Spleen (tissue), 11 donors: Measurements from ENCODE around the gene TMEM109. TPM values are rescaled to one million over a fixed set of nuclear protein-coding genes. Genes with fewer than 3 reads are reported as not detected.

Experiments used
- DNase-seq: peaks from one replicate; pipeline ENCODE4 v3.0.0-alpha.2; 2020
- H3K27ac ChIP-seq, 8 donors: fragments of 200-600 bp; sonication (generic) in 7 of 8; 1 replicate in 4 of 8; 2 replicates in 4 of 8; pipeline versions ENCODE4 v1.5.0 to v1.8.0; 2016 to 2021; ENCODE audit warnings: inconsistent platforms in 4 of 8, mild to moderate bottlenecking in 4 of 8, moderate library complexity in 1 of 8
- H3K27me3 ChIP-seq, 7 donors: fragments of 200-600 bp; sonication (generic) in 6 of 7; replicated peaks in 1 of 7; 1 replicate in 4 of 7; 2 replicates in 3 of 7; pipeline versions ENCODE4 v1.5.0 to v1.8.0; 2016 to 2021; ENCODE audit warnings: inconsistent platforms in 3 of 7, mild to moderate bottlenecking in 1 of 7
- H3K36me3 ChIP-seq, 6 donors: fragments of 200-600 bp; sonication (generic) in 5 of 6; 1 replicate in 4 of 6; 2 replicates in 2 of 6; pipeline versions ENCODE4 v1.5.0 to v1.8.0; 2016 to 2021; ENCODE audit warnings: inconsistent platforms in 2 of 6
- H3K4me1 ChIP-seq, 6 donors: fragments of 200-600 bp; sonication (generic) in 5 of 6; 1 replicate in 3 of 6; 2 replicates in 3 of 6; pipeline versions ENCODE4 v1.5.0 to v1.8.0; 2016 to 2021; ENCODE audit warnings: inconsistent platforms in 3 of 6
- H3K4me3 ChIP-seq, 8 donors: fragments of 200-600 bp; sonication (generic) in 7 of 8; 1 replicate in 4 of 8; 2 replicates in 4 of 8; pipeline versions ENCODE4 v1.5.0 to v1.8.0; 2016 to 2021; ENCODE audit warnings: inconsistent platforms in 4 of 8, mild to moderate bottlenecking in 4 of 8, moderate library complexity in 2 of 8
- H3K9me3 ChIP-seq, 8 donors: fragments of 200-600 bp; sonication (generic) in 7 of 8; 1 replicate in 4 of 8; 2 replicates in 4 of 8; pipeline versions ENCODE4 v1.5.0 to v1.8.0; 2016 to 2021; ENCODE audit warnings: inconsistent platforms in 4 of 8
- CTCF ChIP-seq, 11 experiments: fragments of 200-600 bp in 7 of 11; fragments of 450-650 bp in 4 of 11; sonication (generic) in 4 of 11; IDR thresholded peaks in 8 of 11; conservative IDR thresholded peaks in 3 of 11; 1 replicate in 7 of 11; 2 replicates in 4 of 11; pipeline versions ENCODE4 v1.4.0 to v1.8.0; 2016 to 2021; ENCODE audit warnings: antibody characterized with exemption in 11 of 11, inconsistent platforms in 4 of 11, mild to moderate bottlenecking in 1 of 11
- POLR2A ChIP-seq, 3 donors: fragments of 450-650 bp; IDR thresholded peaks; one replicate each; pipeline ENCODE4 v1.5.1; 2017; ENCODE audit warnings: antibody characterized with exemption in 3 of 3, mild to moderate bottlenecking in 1 of 3
- POLR2AphosphoS5 ChIP-seq, 3 donors: sonication (generic); formaldehyde crosslinking; IDR thresholded peaks; one replicate each; pipeline ENCODE4 v1.5.1; 2017; ENCODE audit warnings: antibody characterized with exemption in 3 of 3
- WGBS, 5 donors: extraction: QIAGEN DNeasy Blood & Tissue Kit in 3 of 5; methylation state at CpG; one replicate each; pipeline versions ENCODE4 v1.1.5 to v1.1.7; 2013 to 2018; 5-methylcytosine and 5-hydroxymethylcytosine counted together
- intact Hi-C: fragments of 100-400 bp; cut with DNase I; formaldehyde crosslinking; loops from one replicate; pipeline ENCODE4 v1.15.0; 2023; ENCODE audit warnings: low total_unique reads
- polyA plus RNA-seq, 3 donors: library from polyadenylated mRNA; stranded (reverse); fragments of 200-250 nt; gene quantifications; one replicate each; pipeline ENCODE4 v1.2.1, GENCODE V29; 2013
- total RNA-seq, 7 donors: library from RNA; depleted of rRNA in 3 of 7; stranded (reverse); fragments of >200 nt in 3 of 7; fragmentation: NEBNext Ultra II Directional in 4 of 7; extraction: Animal tissue kit (Norgen Biotek cat#: 25700) in 4 of 7; gene quantifications; one replicate each; pipeline versions ENCODE4 v1.1.0 to v1.2.1, GENCODE V29; 2016 to 2021
- donor health status: healthy with polysubstance abuse.
- donor health status: DM: no; HTN: no; CAD: no; lungs with moderate emphysema.
- donor health status: DM: no; HTN: no; CAD: no.
- donor health status: Bipolar disorder and iron deficiency.
- donor health status: healthy.
- donor health status: DM: no; HTN: no; CAD: no.
- donor health status: DM: yes; HTN: yes; CAD: no.

TMEM109 gene
- total and polyA plus RNA-seq, 10 donors, result 53.6 to 125 (median 102) TPM

DNA sequence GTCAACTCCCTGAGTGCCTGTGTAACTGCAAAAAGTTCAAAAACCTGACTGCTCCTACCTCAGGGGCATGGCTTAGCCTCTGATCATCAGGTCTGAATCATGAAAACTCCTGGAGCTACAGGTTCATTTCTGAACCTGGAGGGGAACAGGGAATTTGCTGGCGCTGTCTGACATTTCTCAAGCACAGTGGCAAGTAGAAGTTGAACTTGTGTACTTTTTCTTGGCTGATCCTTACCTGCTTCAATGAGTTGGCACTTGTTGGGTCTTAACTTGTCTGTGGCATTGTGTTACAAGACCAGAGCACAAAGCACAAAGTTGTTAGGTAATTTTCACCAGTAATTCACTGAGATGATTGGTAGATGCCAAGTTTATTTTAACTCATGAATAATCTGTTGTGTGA lies 3.3 kb downstream of the TMEM109 start:
- intact Hi-C loops, result no loop called here
- WGBS, 5 donors, result 83 to 100% (median 100%) methylated on average over 1 of the region's 1 CpG

GRCh38 chr11:60918251-60918938 lies 4.4 kb downstream of the TMEM109 start:
- Histone ChIP-seq H3K36me3 (peaks cover 8 to 41% (median 35%) of the 10 kb centered on the region in 6 donors), H3K9me3 (no peaks in the 10 kb centered on the region), H3K27me3 (peaks cover 0 to 1% (median 0%) of the 10 kb centered on the region in 7 donors), H3K4me3 (no peak overlapping the region), H3K4me1 (peaks cover 26 to 72% (median 55%) of the 10 kb centered on the region in 6 donors), H3K27ac (peak overlapping the region in 3 of 8 donors; percentile 10 to 34 (median 19))
- no peak for TF ChIP-seq POLR2AphosphoS5 (IDR thresholded peaks at IDR 0.05)
- no peak for TF ChIP-seq POLR2A (IDR thresholded peaks at IDR 0.05)
- no peak for TF ChIP-seq CTCF (IDR thresholded peaks at IDR 0.05 in 8 of 11, conservative IDR thresholded peaks at IDR 0.05 in 3 of 11)
- 73 to 86% (median 79%) methylated on average over 4 of the region's 4 CpGs for WGBS, 5 donors
- intact Hi-C loops, result no loop called here
- DNase-seq, result no peak

More for the DNA sequence above, 3.3 kb downstream of the TMEM109 start:
- Histone ChIP-seq H3K36me3 (peaks cover 8 to 29% (median 27%) of the 10 kb centered on the region in 6 donors), H3K27ac (peak overlapping the region in 3 of 8 donors; percentile 14 to 97 (median 95)), H3K9me3 (no peaks in the 10 kb centered on the region), H3K4me1 (peaks cover 36 to 78% (median 65%) of the 10 kb centered on the region in 6 donors), H3K27me3 (no peaks in the 10 kb centered on the region), H3K4me3 (no peak overlapping the region)
- no peak for DNase-seq
- no peak for TF ChIP-seq CTCF (IDR thresholded peaks at IDR 0.05 in 8 of 11, conservative IDR thresholded peaks at IDR 0.05 in 3 of 11)
- TF ChIP-seq POLR2A (IDR thresholded peaks at IDR 0.05), result no peak
- TF ChIP-seq POLR2AphosphoS5 (IDR thresholded peaks at IDR 0.05), result no peak

DNA sequence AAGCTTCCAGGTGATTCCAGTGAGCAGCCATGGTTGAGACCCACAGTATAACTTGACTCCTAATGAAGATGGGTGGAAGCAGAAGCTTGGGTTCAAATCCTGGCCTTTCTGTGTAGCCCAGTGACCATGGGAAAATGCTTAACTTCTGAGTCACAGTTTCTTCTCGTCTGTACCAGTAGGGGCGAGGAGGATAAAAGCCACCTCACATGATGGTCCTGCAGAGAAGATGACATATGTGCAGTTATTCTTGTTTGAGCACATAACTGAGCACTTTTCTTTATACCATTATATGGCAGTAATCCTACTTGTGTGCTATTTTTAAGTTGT lies 4.9 kb downstream of the TMEM109 start:
- TF ChIP-seq CTCF (IDR thresholded peaks at IDR 0.05 in 8 of 11, conservative IDR thresholded peaks at IDR 0.05 in 3 of 11) (no peak), POLR2AphosphoS5 (IDR thresholded peaks at IDR 0.05) (no peak), POLR2A (IDR thresholded peaks at IDR 0.05) (no peak)
- peak overlapping the region in 3 of 8 donors; percentile 10 to 34 (median 19) for H3K27ac ChIP-seq
- H3K27me3 ChIP-seq, result peaks cover 0 to 6% (median 2%) of the 10 kb centered on the region in 7 donors
- H3K9me3 ChIP-seq, result no peaks in the 10 kb centered on the region
- intact Hi-C loops, result no loop called here
- H3K4me3 ChIP-seq, result no peak overlapping the region
- peaks cover 8 to 44% (median 36%) of the 10 kb centered on the region in 6 donors for H3K36me3 ChIP-seq
- DNase-seq, result no peak
- H3K4me1 ChIP-seq, result peaks cover 27 to 73% (median 58%) of the 10 kb centered on the region in 6 donors
- 54 to 75% (median 61%) methylated on average over 2 of the region's 2 CpGs for WGBS, 5 donors

DNA sequence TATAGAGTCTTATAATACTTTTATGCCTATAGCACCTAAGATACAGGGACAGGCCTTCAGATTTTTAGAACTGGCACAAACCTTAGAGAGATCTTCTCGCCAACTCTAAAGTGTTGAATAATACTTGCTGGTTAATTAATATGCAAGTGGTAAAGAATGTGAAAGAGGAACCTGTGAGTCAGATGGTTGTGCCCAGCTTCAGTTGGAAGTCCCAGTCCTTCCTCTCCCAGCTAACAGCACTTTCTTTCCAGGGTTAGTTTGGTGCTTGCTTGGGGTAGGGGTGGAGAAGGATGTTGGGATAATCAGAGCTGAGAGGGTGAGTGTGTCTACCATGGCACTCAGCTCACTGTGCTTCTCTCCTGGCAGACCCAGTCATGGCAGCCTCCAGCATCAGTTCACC lies 5.4 kb downstream of the TMEM109 start:
- H3K4me3 ChIP-seq, result no peak overlapping the region
- H3K27me3 ChIP-seq, result peaks cover 0 to 10% (median 6%) of the 10 kb centered on the region in 7 donors
- TF ChIP-seq POLR2AphosphoS5 (IDR thresholded peaks at IDR 0.05), result no peak
- TF ChIP-seq CTCF (IDR thresholded peaks at IDR 0.05 in 8 of 11, conservative IDR thresholded peaks at IDR 0.05 in 3 of 11), result no peak
- no peak for TF ChIP-seq POLR2A (IDR thresholded peaks at IDR 0.05)
- peaks cover 8 to 44% (median 36%) of the 10 kb centered on the region in 6 donors for H3K36me3 ChIP-seq
- DNase-seq, result no peak
- H3K27ac ChIP-seq, result peak overlapping the region in 3 of 8 donors; percentile 10 to 58 (median 19)
- WGBS, 5 donors, result 19 to 61% (median 43%) methylated on average over 1 of the region's 1 CpG
- intact Hi-C loops, result no loop called here
- H3K4me1 ChIP-seq, result peaks cover 32 to 74% (median 62%) of the 10 kb centered on the region in 6 donors
- H3K9me3 ChIP-seq, result no peaks in the 10 kb centered on the region
